ENCODE measurements around the gene KLHL26. TPM values are rescaled to one million over a fixed set of nuclear protein-coding genes. Genes with fewer than 3 reads are reported as not detected.
"Not testable (repeated sequence)": the region's sequence is repeated elsewhere in the genome, so short reads cannot be mapped to it uniquely, and the experiment has no call there.

Gene KLHL26
- total RNA-seq, 1 donor from 2014 or later = 2.1 TPM

- no peak for DNase-seq
Measured at GRCh38 chr19:18666784-18667183, 30.0 kb downstream of the KLHL26 start.

GRCh38 chr19:18667531-18668251, 30.9 kb downstream of the KLHL26 start:
- no peak for DNase-seq

GRCh38 chr19:18668252-18668631, 31.4 kb downstream of the KLHL26 start:
- DNase-seq = no peak

- DNase-seq = no peak
Measured at GRCh38 chr19:18668744-18669523, 32.1 kb downstream of the KLHL26 start.

- no peak for DNase-seq
Measured at GRCh38 chr19:18669524-18669817, 32.6 kb downstream of the KLHL26 start.

GRCh38 chr19:18669883-18670282, 33.1 kb downstream of the KLHL26 start:
- no peak for DNase-seq

- no peak for DNase-seq
Measured at GRCh38 chr19:18670312-18670711, 33.5 kb downstream of the KLHL26 start.

GRCh38 chr19:18671303-18672043, 34.6 kb downstream of the KLHL26 start:
- no peak for DNase-seq

GRCh38 chr19:18672044-18672451, 35.2 kb downstream of the KLHL26 start:
- no peak for DNase-seq

GRCh38 chr19:18672606-18673337, 35.9 kb downstream of the KLHL26 start:
- no peak for DNase-seq

GRCh38 chr19:18674616-18675015, 37.8 kb downstream of the KLHL26 start:
- no peak for DNase-seq

GRCh38 chr19:18675779-18676178, 39.0 kb downstream of the KLHL26 start:
- no peak for DNase-seq

GRCh38 chr19:18676692-18677091, 39.9 kb downstream of the KLHL26 start:
- DNase-seq = no peak

GRCh38 chr19:18677156-18677555, 40.3 kb downstream of the KLHL26 start:
- no peak for DNase-seq

- not testable (repeated sequence) for DNase-seq
Measured at GRCh38 chr19:18680148-18680547, 43.3 kb downstream of the KLHL26 start.

- no peak for DNase-seq
Measured at GRCh38 chr19:18682807-18683108, 45.9 kb downstream of the KLHL26 start.

- DNase-seq = peak; percentile 84
Measured at GRCh38 chr19:18683109-18683957, 46.5 kb downstream of the KLHL26 start, which contains the start of gene CRTC1. CRTC1 (plus strand) TSS chr19:18683680; CDS start chr19:18683703, 23 bp downstream.

- no peak for DNase-seq
Measured at GRCh38 chr19:18683958-18684641, 47.3 kb downstream of the KLHL26 start.

GRCh38 chr19:18684642-18684993, 47.8 kb downstream of the KLHL26 start:
- DNase-seq = no peak

- no peak for DNase-seq
Measured at GRCh38 chr19:18685597-18686190, 48.9 kb downstream of the KLHL26 start.

Measured in skin of body (tissue), 2 donors.